ENCODE measurements around the gene NVL. TPM values are rescaled to one million over a fixed set of nuclear protein-coding genes. Genes with fewer than 3 reads are reported as not detected.

The NVL gene
- total RNA-seq, 1 donor from 2014 or later = 44.4 TPM

DNA sequence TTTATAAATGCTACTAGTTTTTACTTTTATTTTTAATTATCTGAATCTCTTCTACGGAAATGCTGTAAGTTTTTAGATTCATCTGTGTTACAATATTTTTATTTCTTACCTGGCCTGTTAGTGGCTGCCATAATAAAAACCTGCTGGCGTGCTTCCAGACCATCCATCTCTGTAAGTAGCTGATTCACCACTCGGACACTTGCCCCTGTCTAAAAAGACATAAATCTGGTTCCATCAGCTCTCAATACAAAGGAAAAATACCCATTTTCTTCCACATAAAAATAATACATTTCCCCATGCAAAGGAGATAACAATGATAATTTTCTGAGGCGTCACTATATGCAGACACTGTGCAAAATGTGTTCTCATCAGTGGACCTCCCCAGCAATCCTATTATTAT lies 62.0 kb downstream of the NVL start:
- POLR2A ChIA-PET = interaction anchor here (0.7 kb wide), 1 partner anchor 54 kb away, joined by 7 read pairs; no protein-coding TSS in a partner anchor
- intact Hi-C loops (cut with micrococcal nuclease) = no loop called here
- CTCF ChIA-PET = no interaction called here

DNA sequence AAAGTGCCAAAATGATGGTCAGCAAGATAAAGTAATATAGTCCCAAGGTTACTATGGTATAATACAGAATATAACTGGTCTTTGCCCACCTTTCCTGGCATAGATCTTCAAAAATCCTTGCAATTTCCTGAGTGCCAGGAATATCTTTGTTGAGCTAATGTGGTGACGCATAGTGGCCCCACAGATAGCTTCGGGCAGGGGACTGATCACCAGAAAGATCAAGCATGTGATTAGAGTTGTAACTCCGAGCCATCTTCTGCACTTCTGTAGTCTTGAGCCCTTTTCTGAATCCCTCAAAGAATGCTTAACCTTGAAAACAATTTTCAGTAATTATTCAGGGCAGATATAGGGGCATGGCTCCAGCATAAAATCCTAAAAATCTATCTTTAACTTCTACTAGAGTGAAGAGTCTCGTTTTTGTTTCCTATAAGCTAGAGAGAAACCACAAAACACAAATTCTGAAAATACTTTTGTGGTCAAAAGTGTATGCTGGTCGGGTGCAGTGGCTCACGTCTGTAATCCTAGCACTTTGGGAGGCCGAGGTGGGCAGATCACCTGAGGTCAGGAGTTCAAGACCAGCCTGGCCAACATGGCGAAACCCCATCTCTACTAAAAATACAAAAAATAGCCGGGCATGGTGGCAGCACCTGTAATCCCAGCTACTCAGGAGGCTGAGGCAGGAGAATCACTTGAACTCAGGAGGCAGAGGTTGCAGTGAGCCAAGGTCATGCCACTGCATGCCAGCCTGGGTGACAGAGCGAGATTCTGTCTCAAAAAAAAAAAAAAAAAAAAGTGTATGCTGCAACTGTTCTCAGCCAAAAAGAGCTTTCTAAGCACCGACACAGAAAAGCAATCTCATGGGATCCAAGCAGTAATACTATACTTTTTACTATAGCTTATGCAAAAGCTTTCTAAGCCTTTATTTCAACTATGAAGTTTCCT lies 62.8 kb downstream of the NVL start:
- ChIA-PET CTCF (interaction anchor here (1.3 kb wide), 1 partner anchor 22 kb away, joined by 3 read pairs; no protein-coding TSS in a partner anchor), POLR2A (interaction anchor here (0.6 to 0.7 kb wide), 2 partner anchors 53 to 148 kb away, joined by 5 to 7 read pairs; no protein-coding TSS in a partner anchor)
- Mint-ChIP-seq H3K9me3 (no peaks in the 10 kb centered on the region), H3K36me3 (ENCODE audit: low read depth) (peaks cover 53% of the 10 kb centered on the region), H3K27ac (no peak overlapping the region), H3K4me1 (peaks cover 10% of the 10 kb centered on the region), H3K4me3 (no peak overlapping the region), H3K27me3 (no peaks in the 10 kb centered on the region)
- no peak for DNase-seq
- intact Hi-C loops (cut with micrococcal nuclease) = no loop called here
- ATAC-seq (ENCODE audit: low read depth) = no peak
- TF ChIP-seq, protein P1, sequence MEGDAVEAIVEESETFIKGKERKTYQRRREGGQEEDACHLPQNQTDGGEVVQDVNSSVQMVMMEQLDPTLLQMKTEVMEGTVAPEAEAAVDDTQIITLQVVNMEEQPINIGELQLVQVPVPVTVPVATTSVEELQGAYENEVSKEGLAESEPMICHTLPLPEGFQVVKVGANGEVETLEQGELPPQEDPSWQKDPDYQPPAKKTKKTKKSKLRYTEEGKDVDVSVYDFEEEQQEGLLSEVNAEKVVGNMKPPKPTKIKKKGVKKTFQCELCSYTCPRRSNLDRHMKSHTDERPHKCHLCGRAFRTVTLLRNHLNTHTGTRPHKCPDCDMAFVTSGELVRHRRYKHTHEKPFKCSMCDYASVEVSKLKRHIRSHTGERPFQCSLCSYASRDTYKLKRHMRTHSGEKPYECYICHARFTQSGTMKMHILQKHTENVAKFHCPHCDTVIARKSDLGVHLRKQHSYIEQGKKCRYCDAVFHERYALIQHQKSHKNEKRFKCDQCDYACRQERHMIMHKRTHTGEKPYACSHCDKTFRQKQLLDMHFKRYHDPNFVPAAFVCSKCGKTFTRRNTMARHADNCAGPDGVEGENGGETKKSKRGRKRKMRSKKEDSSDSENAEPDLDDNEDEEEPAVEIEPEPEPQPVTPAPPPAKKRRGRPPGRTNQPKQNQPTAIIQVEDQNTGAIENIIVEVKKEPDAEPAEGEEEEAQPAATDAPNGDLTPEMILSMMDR (IDR thresholded peaks at IDR 0.05) = no peak

More for the DNA sequence above, 62.0 kb downstream of the NVL start:
- Mint-ChIP-seq H3K27me3 (no peaks in the 10 kb centered on the region), H3K27ac (no peak overlapping the region), H3K36me3 (ENCODE audit: low read depth) (peaks cover 47% of the 10 kb centered on the region), H3K9me3 (no peaks in the 10 kb centered on the region), H3K4me3 (no peak overlapping the region), H3K4me1 (peaks cover 10% of the 10 kb centered on the region)
- ATAC-seq (ENCODE audit: low read depth) (no peak), DNase-seq (no peak)
- TF ChIP-seq, protein P1 (IDR thresholded peaks at IDR 0.05) = no peak

DNA sequence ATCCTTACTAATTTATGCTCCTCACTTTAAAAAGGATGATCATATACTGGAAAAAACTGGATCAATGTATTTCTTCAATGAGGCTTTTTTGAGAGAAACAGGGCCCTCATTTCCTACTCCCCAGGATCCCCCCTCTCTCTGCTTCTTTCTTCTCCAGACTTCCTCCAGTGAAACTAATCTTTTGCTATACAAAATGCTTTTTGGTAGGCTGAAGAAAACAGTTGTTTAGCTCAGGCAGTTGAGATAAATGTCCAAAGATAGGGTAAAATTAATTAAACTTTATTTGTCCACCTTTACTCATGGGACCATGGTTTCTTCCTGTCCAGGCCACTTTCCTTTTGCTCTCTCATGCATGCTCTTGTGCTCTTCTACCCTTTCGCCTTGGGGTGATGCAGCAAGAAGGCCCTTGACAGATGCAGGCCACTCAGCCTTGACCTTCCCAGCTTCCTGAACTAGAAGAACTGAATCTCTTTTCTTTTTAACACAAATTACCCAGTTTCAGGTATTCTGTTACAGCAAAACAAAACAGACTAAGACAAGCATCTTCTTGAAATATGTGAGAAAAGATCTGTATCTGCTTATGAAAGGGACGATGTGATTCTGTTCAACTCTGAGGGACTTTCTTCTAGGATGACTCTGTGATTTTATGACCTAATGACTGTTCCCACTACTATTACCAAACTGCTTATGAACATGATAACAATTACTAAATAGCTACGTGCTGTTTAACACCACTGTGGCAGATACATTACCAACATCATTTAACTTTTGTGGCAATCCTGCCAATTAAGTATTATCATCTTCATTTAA lies 63.7 kb downstream of the NVL start:
- no peak for DNase-seq
- ATAC-seq (ENCODE audit: low read depth) = no peak

DNA sequence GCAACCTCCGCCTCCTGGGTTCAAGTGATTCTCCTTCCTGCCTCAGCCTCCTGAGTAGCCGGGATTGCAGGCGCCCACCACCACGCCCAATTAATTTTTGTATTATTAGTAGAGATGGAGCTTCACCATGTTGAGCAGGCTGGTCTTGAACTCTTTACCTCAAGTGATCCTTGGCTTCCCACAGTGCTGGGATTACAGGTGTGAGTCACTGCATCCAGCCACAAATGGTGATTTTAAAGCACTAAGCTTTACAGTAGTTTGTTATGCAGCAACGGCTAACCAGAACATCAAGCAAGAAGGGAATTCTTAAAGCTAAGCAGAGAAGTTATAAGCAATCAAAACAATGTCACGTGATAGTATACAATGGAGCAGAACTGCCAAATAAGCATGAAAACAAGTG lies 65.7 kb downstream of the NVL start:
- ChIA-PET POLR2A (no interaction called here), CTCF (no interaction called here)
- Mint-ChIP-seq H3K27me3 (no peaks in the 10 kb centered on the region), H3K9me3 (no peaks in the 10 kb centered on the region), H3K27ac (no peak overlapping the region), H3K36me3 (ENCODE audit: low read depth) (peaks cover 43% of the 10 kb centered on the region), H3K4me1 (peaks cover 10% of the 10 kb centered on the region), H3K4me3 (no peak overlapping the region)
- ATAC-seq (ENCODE audit: low read depth) = no peak
- TF ChIP-seq, protein P1 (IDR thresholded peaks at IDR 0.05) = no peak
- intact Hi-C loops (cut with micrococcal nuclease) = no loop called here
- no peak for DNase-seq

More for the DNA sequence above, 63.7 kb downstream of the NVL start:
- ChIA-PET POLR2A (no interaction called here), CTCF (interaction anchor here (1.3 kb wide), 1 partner anchor 21 kb away, joined by 3 read pairs; no protein-coding TSS in a partner anchor)
- H3K4me1 Mint-ChIP-seq = peaks cover 10% of the 10 kb centered on the region
- H3K9me3 Mint-ChIP-seq = no peaks in the 10 kb centered on the region
- intact Hi-C loops (cut with micrococcal nuclease) = no loop called here
- no peaks in the 10 kb centered on the region for H3K27me3 Mint-ChIP-seq
- TF ChIP-seq, protein P1 (IDR thresholded peaks at IDR 0.05) = no peak
- peaks cover 53% of the 10 kb centered on the region for H3K36me3 Mint-ChIP-seq (ENCODE audit: low read depth)
- H3K27ac Mint-ChIP-seq = peak overlapping the region; percentile 37
- no peak overlapping the region for H3K4me3 Mint-ChIP-seq
